Esophagus (tissue), 2 donors: ENCODE data around the gene GNPTAB. TPM values are rescaled to one million over a fixed set of nuclear protein-coding genes. Genes with fewer than 3 reads are reported as not detected.

Source experiments
- H3K27ac ChIP-seq, 2 donors: one replicate each; pipeline ENCODE4 v1.5.1; 2013; ENCODE audit warnings: low read depth in 2 of 2, mild to moderate bottlenecking in 2 of 2, inconsistent platforms in 1 of 2, low read length in 1 of 2, moderate library complexity in 1 of 2
- H3K27me3 ChIP-seq, 2 donors: one replicate each; pipeline ENCODE4 v1.6.1; 2013; ENCODE audit warnings: low read length in 2 of 2, control low read depth in 1 of 2, mild to moderate bottlenecking in 1 of 2; ENCODE audit not compliant: insufficient read depth in 2 of 2, control insufficient read depth in 1 of 2
- H3K36me3 ChIP-seq, 2 donors: one replicate each; pipeline ENCODE4 v1.6.1; 2013; ENCODE audit warnings: low read length in 1 of 2; ENCODE audit not compliant: control insufficient read depth in 2 of 2, insufficient read depth in 2 of 2
- H3K4me1 ChIP-seq, 2 donors: one replicate each; pipeline ENCODE4 v1.6.1; 2013; ENCODE audit warnings: low read length in 1 of 2; ENCODE audit not compliant: control insufficient read depth in 2 of 2, insufficient read depth in 2 of 2
- H3K4me3 ChIP-seq, 2 donors: one replicate each; pipeline ENCODE4 v1.5.1; 2013; ENCODE audit warnings: low read length in 2 of 2, mild to moderate bottlenecking in 2 of 2, low read depth in 1 of 2, moderate library complexity in 1 of 2
- H3K9me3 ChIP-seq, 2 donors: one replicate each; pipeline ENCODE4 v1.6.1; 2013; ENCODE audit warnings: mild to moderate bottlenecking in 2 of 2, low read depth in 1 of 2, low read length in 1 of 2, moderate library complexity in 1 of 2; ENCODE audit not compliant: control insufficient read depth in 2 of 2, insufficient read depth in 1 of 2
- WGBS, 2 donors: extraction: QIAGEN DNeasy Blood & Tissue Kit; methylation state at CpG; one replicate each; pipeline ENCODE4 v1.1.7; 2013; 5-methylcytosine and 5-hydroxymethylcytosine counted together
- polyA plus RNA-seq, 2 donors: library from polyadenylated mRNA; stranded (reverse); fragments of 200-250 nt; gene quantifications; one replicate each; pipeline ENCODE4 v1.2.3, GENCODE V29; 2013
- donor health status: healthy with polysubstance abuse.
- donor health status: Bipolar disorder and iron deficiency.

The GNPTAB gene
- polyA plus RNA-seq, 2 donors, result 9.7 to 11.3 TPM

DNA sequence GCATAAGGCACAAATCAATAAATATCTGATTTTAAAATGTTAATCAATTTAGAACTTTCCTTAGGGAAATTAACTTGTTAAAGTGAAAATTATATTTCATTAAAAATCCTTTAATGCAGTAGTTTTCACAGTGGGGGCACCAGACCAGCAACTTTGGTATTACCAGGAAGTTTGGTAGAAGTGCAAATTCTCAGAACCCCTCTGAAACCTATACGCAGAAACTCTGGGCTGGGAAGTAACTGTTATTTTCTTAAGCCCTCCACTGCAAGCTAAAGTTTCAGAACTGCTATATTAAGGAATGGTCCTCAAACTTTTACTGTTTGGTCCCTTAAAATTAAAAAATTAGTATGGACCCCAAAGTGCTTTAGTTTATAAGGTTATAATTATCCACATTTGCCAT lies 35.7 kb downstream of the GNPTAB start:
- no peaks in the 10 kb centered on the region for H3K9me3 ChIP-seq
- H3K27me3 ChIP-seq, result no peaks in the 10 kb centered on the region
- no peaks in the 10 kb centered on the region for H3K4me1 ChIP-seq
- H3K36me3 ChIP-seq, result peaks cover 0 to 2% of the 10 kb centered on the region in 2 donors
- no peak overlapping the region for H3K27ac ChIP-seq
- H3K4me3 ChIP-seq, result no peak overlapping the region
- WGBS, 2 donors, result 63 to 82% methylated on average over 1 of the region's 1 CpG

DNA sequence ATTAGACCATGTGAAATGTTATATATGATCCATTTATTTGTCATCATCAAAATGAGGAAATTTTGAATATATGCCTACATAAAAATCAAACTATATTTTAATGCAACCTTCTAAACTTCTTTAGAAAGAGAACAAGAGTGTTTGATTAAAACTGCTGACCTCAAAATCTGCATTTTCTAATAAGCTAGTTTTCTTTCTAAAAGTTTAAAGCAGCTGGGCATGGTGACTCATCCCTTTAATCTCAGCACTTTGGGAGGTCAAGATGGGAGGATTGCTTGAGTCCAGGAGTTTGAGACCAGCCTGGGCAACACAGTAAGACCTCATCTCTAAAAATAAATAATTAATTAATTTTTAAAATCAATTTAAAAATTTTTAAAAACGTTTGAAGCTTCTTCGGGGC lies 36.2 kb downstream of the GNPTAB start:
- no peak overlapping the region for H3K27ac ChIP-seq
- no peaks in the 10 kb centered on the region for H3K9me3 ChIP-seq
- H3K27me3 ChIP-seq, result no peaks in the 10 kb centered on the region
- no peak overlapping the region for H3K4me3 ChIP-seq
- H3K36me3 ChIP-seq, result peaks cover 0 to 2% of the 10 kb centered on the region in 2 donors
- WGBS, 2 donors, result 77 to 85% methylated on average over 2 of the region's 2 CpGs
- H3K4me1 ChIP-seq, result no peaks in the 10 kb centered on the region

DNA sequence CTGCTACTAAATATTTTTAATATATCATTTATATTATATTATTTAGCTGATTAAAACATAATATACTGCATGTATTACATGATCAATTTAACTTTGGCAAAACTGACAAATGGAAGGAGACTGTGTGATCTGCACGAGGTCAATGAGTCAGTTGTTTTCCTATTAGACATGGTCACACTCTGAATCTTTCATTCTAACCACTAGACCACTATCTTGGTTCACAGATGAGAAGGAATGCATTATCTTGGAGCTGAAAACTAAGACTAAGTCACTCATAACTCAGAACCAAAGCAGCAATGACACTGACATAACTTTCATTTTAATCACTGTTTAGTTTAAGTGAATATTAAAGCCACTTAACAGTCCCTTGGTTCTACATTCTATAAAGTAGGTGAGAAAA lies 37.4 kb downstream of the GNPTAB start:
- Histone ChIP-seq H3K4me1 (no peaks in the 10 kb centered on the region), H3K4me3 (no peak overlapping the region), H3K9me3 (no peaks in the 10 kb centered on the region), H3K27me3 (no peaks in the 10 kb centered on the region), H3K27ac (no peak overlapping the region), H3K36me3 (peaks cover 0 to 7% of the 10 kb centered on the region in 2 donors)
- 50 to 67% methylated on average over 1 of the region's 1 CpG for WGBS, 2 donors

DNA sequence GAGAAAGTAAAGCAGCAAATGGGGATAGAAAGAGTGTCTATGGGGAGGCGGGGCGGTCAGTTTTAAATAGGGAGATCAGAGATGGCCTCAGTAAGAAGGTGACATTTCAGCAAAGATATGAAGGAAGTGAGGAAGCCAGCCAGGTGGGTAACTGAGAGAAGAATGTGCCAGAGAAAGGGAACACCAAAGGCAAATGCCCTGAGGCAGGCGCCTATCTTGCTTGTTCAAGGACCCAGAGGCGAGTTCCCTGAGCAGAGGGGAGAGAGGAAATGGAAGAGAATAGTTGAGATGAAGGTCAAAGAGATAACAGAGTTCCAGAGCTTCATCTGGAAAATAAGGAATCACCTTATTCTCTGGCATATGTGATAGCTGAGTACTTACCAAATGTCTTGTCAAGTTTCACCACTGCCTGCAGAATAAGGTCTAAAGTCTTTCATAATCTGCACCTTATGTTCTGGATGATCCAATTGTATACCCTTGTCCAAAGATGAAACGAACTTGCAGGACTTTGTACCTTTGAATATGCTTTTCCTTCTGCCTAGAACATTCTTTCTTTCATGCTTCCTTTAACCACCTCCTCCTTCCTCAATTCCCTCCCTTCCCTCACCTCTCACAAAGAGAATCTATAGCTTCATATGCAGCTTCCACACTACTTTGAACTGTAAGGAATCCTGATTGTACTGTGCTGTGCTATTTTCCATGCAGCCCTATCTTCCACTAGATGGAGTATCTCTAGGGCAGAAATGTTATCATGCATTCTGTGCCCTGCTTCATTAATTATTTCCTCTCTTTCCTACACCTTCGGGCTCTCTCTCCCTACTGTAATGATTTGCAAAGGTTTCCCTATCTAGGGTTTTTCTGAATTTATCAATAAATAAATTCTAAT lies 38.5 kb downstream of the GNPTAB start:
- no peaks in the 10 kb centered on the region for H3K9me3 ChIP-seq
- no peak overlapping the region for H3K4me3 ChIP-seq
- H3K36me3 ChIP-seq, result peaks cover 0 to 7% of the 10 kb centered on the region in 2 donors
- H3K27ac ChIP-seq, result no peak overlapping the region
- no peaks in the 10 kb centered on the region for H3K4me1 ChIP-seq
- H3K27me3 ChIP-seq, result no peaks in the 10 kb centered on the region
- 76 to 82% methylated on average over 6 of the region's 6 CpGs for WGBS, 2 donors

DNA sequence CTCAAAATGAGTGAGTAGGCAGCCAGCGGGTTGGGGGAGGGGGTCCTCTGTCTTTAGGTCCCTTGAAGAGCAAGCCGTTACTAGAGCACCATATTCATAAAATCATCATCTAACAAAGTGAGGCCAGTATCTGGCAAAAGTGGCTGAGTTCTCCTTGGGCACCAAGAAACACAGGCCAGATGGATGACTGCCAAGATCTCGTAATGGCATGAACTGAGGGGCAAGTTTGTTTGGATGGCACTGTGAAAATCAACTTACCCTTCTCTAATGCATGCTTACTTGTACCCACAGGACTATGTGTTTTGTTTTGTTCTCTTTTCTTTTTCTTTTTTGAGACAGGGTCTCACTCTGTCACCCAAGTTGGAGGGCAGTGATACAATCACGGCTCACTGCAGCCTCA lies 41.6 kb downstream of the GNPTAB start:
- Histone ChIP-seq H3K27ac (no peak overlapping the region), H3K36me3 (peaks cover 0 to 9% of the 10 kb centered on the region in 2 donors), H3K4me3 (no peak overlapping the region), H3K27me3 (no peaks in the 10 kb centered on the region), H3K9me3 (no peaks in the 10 kb centered on the region), H3K4me1 (no peaks in the 10 kb centered on the region)
- 91 to 92% methylated on average over 4 of the region's 4 CpGs for WGBS, 2 donors

DNA sequence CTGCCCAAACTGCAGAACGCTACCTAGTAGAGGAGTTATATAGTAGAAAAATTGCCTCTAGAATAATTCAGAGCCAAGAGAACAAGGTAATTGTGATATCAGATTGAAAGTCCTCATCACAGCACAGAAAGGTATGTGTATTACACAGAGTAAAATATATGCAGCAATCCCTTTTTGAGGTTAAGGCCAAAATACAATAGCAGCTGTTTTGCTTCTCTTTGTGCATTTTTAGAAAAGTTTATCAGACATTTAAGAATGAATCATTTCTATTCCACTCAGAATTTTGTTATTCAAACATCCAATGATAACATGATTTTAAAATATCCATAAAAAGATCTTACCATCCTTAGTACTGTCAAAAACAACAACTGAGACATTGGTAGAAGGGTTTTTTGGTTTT lies 45.1 kb downstream of the GNPTAB start:
- Histone ChIP-seq H3K27ac (no peak overlapping the region), H3K4me3 (no peak overlapping the region), H3K9me3 (no peaks in the 10 kb centered on the region), H3K36me3 (peaks cover 0 to 9% of the 10 kb centered on the region in 2 donors), H3K27me3 (no peaks in the 10 kb centered on the region), H3K4me1 (no peaks in the 10 kb centered on the region)
- 96 to 98% methylated on average over 1 of the region's 1 CpG for WGBS, 2 donors

DNA sequence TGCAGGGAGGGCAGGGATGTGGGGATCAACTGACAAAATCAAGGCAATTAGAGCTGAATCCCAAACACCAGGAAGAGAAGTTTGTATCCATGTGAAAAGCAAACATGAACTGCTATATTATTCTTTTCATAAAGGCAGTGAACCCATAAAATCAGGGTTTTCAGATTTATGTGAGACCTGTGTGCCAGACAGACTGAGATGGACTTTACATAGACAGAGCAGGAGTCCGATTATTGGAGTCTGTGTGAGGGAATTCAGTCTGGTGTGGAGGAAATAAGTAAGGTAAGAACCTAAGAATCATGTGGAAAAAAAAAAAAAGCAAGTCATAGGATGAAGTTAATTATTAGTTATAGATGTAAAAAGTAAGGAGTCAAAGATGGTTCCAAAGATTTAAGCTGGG lies 46.4 kb downstream of the GNPTAB start:
- Histone ChIP-seq H3K9me3 (no peaks in the 10 kb centered on the region), H3K4me3 (no peak overlapping the region), H3K27me3 (no peaks in the 10 kb centered on the region), H3K36me3 (peaks cover 0 to 12% of the 10 kb centered on the region in 2 donors), H3K27ac (no peak overlapping the region), H3K4me1 (no peaks in the 10 kb centered on the region)
- WGBS, 2 donors, result 94 to 95% methylated on average over 1 of the region's 1 CpG

DNA sequence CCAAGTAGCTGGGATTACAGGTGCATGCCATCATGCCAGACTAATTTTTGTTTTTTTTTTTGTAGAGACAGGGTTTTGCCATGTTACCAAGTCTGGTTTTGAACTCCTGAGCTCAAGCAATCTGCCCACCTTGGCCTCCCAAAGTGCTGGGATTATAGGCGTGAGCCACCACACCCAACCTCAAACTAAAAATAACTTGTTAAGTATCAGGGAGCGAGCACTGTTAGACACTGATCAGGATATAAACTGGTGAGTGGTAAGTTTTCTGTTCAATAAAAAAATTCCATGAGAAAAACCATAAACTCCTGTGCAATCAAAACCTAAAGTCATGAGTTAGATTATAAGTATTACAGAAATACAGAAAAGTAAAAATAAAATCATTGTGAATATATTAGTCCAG lies 46.9 kb downstream of the GNPTAB start:
- no peak overlapping the region for H3K4me3 ChIP-seq
- H3K4me1 ChIP-seq, result no peaks in the 10 kb centered on the region
- 82 to 86% methylated on average over 2 of the region's 2 CpGs for WGBS, 2 donors
- H3K27me3 ChIP-seq, result no peaks in the 10 kb centered on the region
- no peak overlapping the region for H3K27ac ChIP-seq
- H3K36me3 ChIP-seq, result peaks cover 0 to 7% of the 10 kb centered on the region in 2 donors
- no peaks in the 10 kb centered on the region for H3K9me3 ChIP-seq

DNA sequence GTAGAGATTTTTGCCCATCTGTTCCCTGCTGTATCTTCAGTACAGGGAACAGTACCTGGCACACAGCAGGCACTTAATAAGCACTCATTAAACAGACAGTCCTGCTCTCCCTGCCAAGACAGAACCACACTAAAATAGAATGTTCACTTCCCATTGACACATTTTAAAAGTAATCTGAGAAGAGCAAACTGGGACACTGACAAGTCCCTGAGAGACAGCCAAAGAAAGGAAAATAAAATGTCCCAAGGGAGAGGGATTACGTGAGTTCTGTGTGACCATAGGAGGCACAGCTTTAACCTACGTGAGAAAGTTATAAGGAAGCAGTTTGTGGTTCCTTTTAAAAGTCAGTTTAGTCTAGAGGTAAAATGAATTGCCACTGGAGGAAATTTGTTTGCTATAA lies 47.6 kb downstream of the GNPTAB start:
- peaks cover 0 to 7% of the 10 kb centered on the region in 2 donors for H3K36me3 ChIP-seq

DNA sequence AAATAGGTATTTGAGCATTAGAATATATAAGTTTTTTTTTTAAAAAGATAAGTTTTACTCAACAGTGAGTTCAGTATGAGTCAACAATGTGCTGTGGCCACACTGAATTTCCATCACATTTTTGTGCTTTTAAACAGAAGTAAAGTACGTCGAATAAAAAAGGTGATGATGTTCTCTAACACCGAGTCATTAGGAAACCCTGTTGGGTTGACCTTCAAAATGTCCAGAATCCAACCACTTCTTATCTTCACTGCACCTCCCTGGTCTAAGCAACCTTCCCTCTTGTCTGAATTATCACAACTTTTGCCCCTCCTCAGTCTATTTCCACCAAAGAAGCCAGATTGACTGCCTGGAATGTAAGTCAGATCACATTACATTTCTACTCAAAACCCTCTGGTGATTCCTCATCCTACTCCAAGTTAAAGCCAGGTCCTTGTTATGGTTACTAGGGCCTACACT lies 48.5 kb downstream of the GNPTAB start:
- Histone ChIP-seq H3K4me3 (no peak overlapping the region), H3K9me3 (no peaks in the 10 kb centered on the region), H3K27me3 (no peaks in the 10 kb centered on the region), H3K27ac (no peak overlapping the region), H3K4me1 (no peaks in the 10 kb centered on the region), H3K36me3 (peaks cover 0 to 7% of the 10 kb centered on the region in 2 donors)
- 83 to 86% methylated on average over 3 of the region's 3 CpGs for WGBS, 2 donors

More for the DNA sequence above, 47.6 kb downstream of the GNPTAB start:
- Histone ChIP-seq H3K4me3 (no peak overlapping the region), H3K27me3 (no peaks in the 10 kb centered on the region), H3K9me3 (no peaks in the 10 kb centered on the region), H3K27ac (no peak overlapping the region), H3K4me1 (no peaks in the 10 kb centered on the region)
- 76 to 89% methylated on average over 2 of the region's 2 CpGs for WGBS, 2 donors
